HepG2 (cell line): ENCODE data around the gene PHF23. TPM values are rescaled to one million over a fixed set of nuclear protein-coding genes. Genes with fewer than 3 reads are reported as not detected.

ENCODE experiments used
- PCBP1 ChIP-seq: fragments of 200-400 bp; formaldehyde crosslinking; IDR thresholded peaks from 2 replicates; pipeline ENCODE4 v1.6.1; 2017; ENCODE audit warnings: mild to moderate bottlenecking, low read depth, low read length, borderline replicate concordance
- RFX1 ChIP-seq: fragments of 450-650 bp; IDR thresholded peaks from 2 replicates; pipeline ENCODE4 v1.6.1; 2017
- SRSF4 ChIP-seq: fragments of 200-400 bp; formaldehyde crosslinking; IDR thresholded peaks from one replicate; pipeline ENCODE4 v1.6.1; 2018; ENCODE audit warnings: mild to moderate bottlenecking, low read depth, low read length, moderate library complexity; ENCODE audit not compliant: poor library complexity, severe bottlenecking
- TBP ChIP-seq: sonication (generic); formaldehyde crosslinking; IDR thresholded peaks from 2 replicates; pipeline ENCODE4 v1.5.0; 2020; ENCODE audit warnings: missing genetic modification reagents
- TEAD3 ChIP-seq: optimal IDR thresholded peaks from 2 replicates; pipeline ENCODE3; 2016; ENCODE audit warnings: borderline replicate concordance
- THAP11 ChIP-seq: IDR thresholded peaks from 2 replicates; pipeline ENCODE4 v1.6.1; 2016; ENCODE audit warnings: missing biosample characterization, missing genetic modification reagents
- THYN1 ChIP-seq: sonication (generic); formaldehyde crosslinking; IDR thresholded peaks from 2 replicates; pipeline ENCODE4 v1.8.1; 2023; ENCODE audit warnings: low read depth, mild to moderate bottlenecking, moderate library complexity, missing genetic modification reagents, borderline replicate concordance
- ZBTB3 ChIP-seq: sonication (generic); formaldehyde crosslinking; IDR thresholded peaks from 2 replicates; pipeline ENCODE4 v1.4.0; 2020; ENCODE audit warnings: low read depth, mild to moderate bottlenecking, moderate library complexity, missing genetic modification reagents, borderline replicate concordance
- ZNF292 ChIP-seq: sonication (generic); formaldehyde crosslinking; IDR thresholded peaks from 2 replicates; pipeline ENCODE4 v1.8.1; 2022; ENCODE audit warnings: mild to moderate bottlenecking, low read depth, missing genetic modification reagents, borderline replicate concordance
- polyA plus RNA-seq, 8 experiments: library from polyadenylated mRNA; depleted of rRNA in 3 of 8; stranded (reverse) in 7 of 8; unstranded in 1 of 8; fragments of >200 nt; fragmentation: Illumina TruSeq in 4 of 8; extraction: Trizol in 4 of 8; gene quantifications; 2 replicates each; pipeline versions ENCODE4 v1.2.1 to v1.2.3, GENCODE V29; 2011 to 2016; ENCODE audit warnings: low read depth in 4 of 8, missing spikeins in 1 of 8, mixed read lengths in 1 of 8; ENCODE audit not compliant: insufficient read depth in 1 of 8
- total RNA-seq, 5 experiments: library from RNA; depleted of rRNA; stranded (reverse); fragments of >200 nt; fragmentation: Illumina TruSeq; extraction: Trizol; gene quantifications; 2 replicates each; pipeline ENCODE4 v1.2.3, GENCODE V29; 2016; ENCODE audit warnings: low read depth in 1 of 5
- TF ChIP-seq, protein P1 (sequence below): fragments of 450-650 bp; IDR thresholded peaks from 2 replicates; pipeline ENCODE4 v1.6.1; 2017
- TF ChIP-seq, protein P2 (sequence below): sonication (generic); formaldehyde crosslinking; IDR thresholded peaks from 2 replicates; pipeline ENCODE4 v1.4.0; 2020; ENCODE audit warnings: missing genetic modification reagents
- TF ChIP-seq, protein P3 (sequence below): fragments of 450-650 bp; IDR thresholded peaks from 2 replicates; pipeline ENCODE4 v1.6.1; 2016
- TF ChIP-seq, protein P4 (sequence below): sonication (generic); formaldehyde crosslinking; IDR thresholded peaks from 2 replicates; pipeline ENCODE4 v1.4.0; 2020; ENCODE audit warnings: mild to moderate bottlenecking, missing genetic modification reagents
- TF ChIP-seq, protein P5 (sequence below): IDR thresholded peaks from 2 replicates; pipeline ENCODE4 v1.6.1; 2012; ENCODE audit warnings: low read length, improper control_type of control experiment

The PHF23 gene
- total and polyA plus RNA-seq, 2 of the 13 experiments (the other 11 are each of a cell fraction or from before 2014, with no cell fraction given): 27.6 to 33.2 TPM

DNA sequence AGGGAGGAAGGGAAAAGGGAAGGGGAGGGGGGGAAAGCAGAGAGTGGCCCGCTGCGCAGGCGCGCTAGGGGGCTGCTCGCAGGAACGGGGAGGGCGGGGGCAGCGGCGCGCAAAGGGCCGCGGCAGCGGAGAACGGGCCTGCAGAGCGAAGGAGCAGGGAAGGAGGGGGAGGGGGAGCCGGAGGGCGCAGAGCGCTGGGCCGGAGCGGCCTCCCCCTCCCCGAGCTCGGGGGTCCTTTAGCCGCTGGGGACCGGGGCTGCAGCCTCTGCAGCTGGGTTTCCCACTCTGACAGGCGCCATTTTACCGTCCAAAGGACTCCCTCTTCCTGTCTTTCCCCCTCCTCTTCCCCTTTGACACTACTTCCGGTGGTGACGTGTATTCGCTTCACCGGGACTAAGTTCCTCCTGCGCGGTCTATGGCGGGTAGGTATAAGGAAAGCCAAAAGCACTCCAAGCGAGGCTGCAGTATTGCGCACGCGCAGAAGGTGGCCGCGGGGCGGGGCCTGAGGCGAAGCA lies 12.5 kb upstream of the PHF23 start, which contains the start of gene CTDNEP1 (continued):
- TF ChIP-seq, protein P1, sequence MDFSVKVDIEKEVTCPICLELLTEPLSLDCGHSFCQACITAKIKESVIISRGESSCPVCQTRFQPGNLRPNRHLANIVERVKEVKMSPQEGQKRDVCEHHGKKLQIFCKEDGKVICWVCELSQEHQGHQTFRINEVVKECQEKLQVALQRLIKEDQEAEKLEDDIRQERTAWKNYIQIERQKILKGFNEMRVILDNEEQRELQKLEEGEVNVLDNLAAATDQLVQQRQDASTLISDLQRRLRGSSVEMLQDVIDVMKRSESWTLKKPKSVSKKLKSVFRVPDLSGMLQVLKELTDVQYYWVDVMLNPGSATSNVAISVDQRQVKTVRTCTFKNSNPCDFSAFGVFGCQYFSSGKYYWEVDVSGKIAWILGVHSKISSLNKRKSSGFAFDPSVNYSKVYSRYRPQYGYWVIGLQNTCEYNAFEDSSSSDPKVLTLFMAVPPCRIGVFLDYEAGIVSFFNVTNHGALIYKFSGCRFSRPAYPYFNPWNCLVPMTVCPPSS: no peak
- TF ChIP-seq PCBP1 (no peak), THAP11 (CRISPR knock-in tag) (peak; percentile 91), ZBTB3 (CRISPR knock-in tag) (peak; percentile 33; the same call in 1 of the 2 replicates), TBP (no peak), ZNF292 (CRISPR knock-in tag) (no peak), THYN1 (CRISPR knock-in tag) (no peak), TEAD3 (CRISPR knock-in tag) (no peak), RFX1 (no peak), SRSF4 (no peak)
- TF ChIP-seq, protein P2, sequence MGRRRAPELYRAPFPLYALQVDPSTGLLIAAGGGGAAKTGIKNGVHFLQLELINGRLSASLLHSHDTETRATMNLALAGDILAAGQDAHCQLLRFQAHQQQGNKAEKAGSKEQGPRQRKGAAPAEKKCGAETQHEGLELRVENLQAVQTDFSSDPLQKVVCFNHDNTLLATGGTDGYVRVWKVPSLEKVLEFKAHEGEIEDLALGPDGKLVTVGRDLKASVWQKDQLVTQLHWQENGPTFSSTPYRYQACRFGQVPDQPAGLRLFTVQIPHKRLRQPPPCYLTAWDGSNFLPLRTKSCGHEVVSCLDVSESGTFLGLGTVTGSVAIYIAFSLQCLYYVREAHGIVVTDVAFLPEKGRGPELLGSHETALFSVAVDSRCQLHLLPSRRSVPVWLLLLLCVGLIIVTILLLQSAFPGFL (CRISPR knock-in tag): no peak
- TF ChIP-seq, protein P3, sequence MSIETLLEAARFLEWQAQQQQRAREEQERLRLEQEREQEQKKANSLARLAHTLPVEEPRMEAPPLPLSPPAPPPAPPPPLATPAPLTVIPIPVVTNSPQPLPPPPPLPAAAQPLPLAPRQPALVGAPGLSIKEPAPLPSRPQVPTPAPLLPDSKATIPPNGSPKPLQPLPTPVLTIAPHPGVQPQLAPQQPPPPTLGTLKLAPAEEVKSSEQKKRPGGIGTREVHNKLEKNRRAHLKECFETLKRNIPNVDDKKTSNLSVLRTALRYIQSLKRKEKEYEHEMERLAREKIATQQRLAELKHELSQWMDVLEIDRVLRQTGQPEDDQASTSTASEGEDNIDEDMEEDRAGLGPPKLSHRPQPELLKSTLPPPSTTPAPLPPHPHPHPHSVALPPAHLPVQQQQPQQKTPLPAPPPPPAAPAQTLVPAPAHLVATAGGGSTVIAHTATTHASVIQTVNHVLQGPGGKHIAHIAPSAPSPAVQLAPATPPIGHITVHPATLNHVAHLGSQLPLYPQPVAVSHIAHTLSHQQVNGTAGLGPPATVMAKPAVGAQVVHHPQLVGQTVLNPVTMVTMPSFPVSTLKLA: no peak
- TF ChIP-seq, protein P4, sequence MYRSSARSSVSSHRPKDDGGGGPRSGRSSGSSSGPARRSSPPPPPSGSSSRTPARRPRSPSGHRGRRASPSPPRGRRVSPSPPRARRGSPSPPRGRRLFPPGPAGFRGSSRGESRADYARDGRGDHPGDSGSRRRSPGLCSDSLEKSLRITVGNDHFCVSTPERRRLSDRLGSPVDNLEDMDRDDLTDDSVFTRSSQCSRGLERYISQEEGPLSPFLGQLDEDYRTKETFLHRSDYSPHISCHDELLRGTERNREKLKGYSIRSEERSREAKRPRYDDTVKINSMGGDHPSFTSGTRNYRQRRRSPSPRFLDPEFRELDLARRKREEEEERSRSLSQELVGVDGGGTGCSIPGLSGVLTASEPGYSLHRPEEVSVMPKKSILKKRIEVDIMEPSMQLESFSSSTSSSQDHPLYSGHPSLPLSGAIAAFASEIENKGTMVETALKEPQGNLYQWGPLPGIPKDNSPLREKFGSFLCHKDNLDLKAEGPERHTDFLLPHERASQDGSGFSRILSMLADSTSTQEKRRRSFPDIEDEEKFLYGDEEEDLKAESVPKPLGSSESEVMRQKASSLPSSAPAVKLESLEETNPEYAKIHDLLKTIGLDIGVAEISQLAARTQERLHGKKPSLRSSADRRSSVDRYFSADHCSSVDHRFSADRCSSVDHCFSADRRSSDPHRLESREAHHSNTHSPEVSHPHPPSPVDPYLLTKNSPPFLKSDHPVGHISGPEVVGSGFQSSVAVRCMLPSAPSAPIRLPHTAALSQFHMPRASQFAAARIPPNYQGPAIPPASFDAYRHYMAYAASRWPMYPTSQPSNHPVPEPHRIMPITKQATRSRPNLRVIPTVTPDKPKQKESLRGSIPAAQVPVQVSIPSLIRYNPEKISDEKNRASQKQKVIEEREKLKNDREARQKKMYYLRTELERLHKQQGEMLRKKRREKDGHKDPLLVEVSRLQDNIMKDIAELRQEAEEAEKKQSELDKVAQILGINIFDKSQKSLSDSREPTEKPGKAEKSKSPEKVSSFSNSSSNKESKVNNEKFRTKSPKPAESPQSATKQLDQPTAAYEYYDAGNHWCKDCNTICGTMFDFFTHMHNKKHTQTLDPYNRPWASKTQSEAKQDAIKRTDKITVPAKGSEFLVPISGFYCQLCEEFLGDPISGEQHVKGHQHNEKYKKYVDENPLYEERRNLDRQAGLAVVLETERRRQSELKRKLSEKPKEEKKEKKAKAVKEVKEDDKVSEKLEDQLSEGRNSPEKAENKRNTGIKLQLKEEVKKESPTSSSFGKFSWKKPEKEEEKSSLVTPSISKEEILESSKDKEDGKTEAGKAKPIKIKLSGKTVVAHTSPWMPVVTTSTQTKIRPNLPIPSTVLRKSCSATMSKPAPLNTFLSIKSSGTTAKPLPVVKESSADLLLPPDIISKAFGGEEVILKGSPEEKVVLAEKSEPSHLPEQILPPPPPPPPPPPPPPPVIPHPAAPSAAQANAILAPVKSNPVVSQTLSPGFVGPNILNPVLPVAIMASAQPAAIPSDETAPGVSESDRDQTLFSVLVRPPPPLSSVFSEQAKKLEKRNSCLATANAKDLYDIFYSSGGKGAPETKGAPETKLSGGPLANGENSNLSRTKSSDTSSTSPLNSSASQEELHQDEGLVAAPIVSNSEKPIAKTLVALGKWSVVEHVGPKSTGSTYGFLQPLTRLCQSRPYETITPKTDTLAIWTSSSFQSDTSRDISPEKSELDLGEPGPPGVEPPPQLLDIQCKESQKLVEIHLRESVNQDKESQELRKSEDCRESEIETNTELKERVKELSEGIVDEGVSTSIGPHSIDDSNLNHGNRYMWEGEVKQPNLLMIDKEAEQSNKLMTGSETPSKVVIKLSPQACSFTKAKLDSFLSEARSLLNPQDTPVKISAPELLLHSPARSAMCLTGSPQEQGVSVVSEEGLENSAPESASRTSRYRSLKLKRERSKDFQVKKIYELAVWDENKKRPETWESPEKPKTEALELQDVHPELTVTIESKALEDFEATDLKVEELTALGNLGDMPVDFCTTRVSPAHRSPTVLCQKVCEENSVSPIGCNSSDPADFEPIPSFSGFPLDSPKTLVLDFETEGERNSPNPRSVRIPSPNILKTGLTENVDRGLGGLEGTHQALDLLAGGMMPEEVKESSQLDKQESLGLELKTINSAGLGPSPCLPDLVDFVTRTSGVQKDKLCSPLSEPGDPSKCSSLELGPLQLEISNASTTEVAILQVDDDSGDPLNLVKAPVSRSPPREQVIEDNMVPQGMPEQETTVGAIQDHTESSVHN: no peak
- TF ChIP-seq, protein P5, sequence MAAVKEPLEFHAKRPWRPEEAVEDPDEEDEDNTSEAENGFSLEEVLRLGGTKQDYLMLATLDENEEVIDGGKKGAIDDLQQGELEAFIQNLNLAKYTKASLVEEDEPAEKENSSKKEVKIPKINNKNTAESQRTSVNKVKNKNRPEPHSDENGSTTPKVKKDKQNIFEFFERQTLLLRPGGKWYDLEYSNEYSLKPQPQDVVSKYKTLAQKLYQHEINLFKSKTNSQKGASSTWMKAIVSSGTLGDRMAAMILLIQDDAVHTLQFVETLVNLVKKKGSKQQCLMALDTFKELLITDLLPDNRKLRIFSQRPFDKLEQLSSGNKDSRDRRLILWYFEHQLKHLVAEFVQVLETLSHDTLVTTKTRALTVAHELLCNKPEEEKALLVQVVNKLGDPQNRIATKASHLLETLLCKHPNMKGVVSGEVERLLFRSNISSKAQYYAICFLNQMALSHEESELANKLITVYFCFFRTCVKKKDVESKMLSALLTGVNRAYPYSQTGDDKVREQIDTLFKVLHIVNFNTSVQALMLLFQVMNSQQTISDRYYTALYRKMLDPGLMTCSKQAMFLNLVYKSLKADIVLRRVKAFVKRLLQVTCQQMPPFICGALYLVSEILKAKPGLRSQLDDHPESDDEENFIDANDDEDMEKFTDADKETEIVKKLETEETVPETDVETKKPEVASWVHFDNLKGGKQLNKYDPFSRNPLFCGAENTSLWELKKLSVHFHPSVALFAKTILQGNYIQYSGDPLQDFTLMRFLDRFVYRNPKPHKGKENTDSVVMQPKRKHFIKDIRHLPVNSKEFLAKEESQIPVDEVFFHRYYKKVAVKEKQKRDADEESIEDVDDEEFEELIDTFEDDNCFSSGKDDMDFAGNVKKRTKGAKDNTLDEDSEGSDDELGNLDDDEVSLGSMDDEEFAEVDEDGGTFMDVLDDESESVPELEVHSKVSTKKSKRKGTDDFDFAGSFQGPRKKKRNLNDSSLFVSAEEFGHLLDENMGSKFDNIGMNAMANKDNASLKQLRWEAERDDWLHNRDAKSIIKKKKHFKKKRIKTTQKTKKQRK: no peak
